GM12878 (cell line): ENCODE data around the gene TGM2.

Experiments
- CHD4 ChIP-seq: fragments of 200-600 bp; sonication (generic); IDR thresholded peaks from 2 replicates; pipeline ENCODE4 v1.6.1; 2016; ENCODE audit warnings: mild to moderate bottlenecking
- EP300 ChIP-seq, 2 experiments: fragments of 150-350 bp in 1 of 2; IDR thresholded peaks; 2 replicates each; pipeline ENCODE4 v1.6.1; 2011 to 2012; ENCODE audit warnings: low read depth in 2 of 2, low read length in 2 of 2, borderline replicate concordance in 1 of 2, improper control_type of control experiment in 1 of 2, inconsistent platforms in 1 of 2; ENCODE audit not compliant: control insufficient read depth in 1 of 2
- NBN ChIP-seq: fragments of 450-650 bp; IDR thresholded peaks from 2 replicates; pipeline ENCODE4 v1.6.1; 2016
- POLR2AphosphoS5 ChIP-seq: IDR thresholded peaks from 2 replicates; pipeline ENCODE4 v1.6.1; 2011; ENCODE audit warnings: mild to moderate bottlenecking, low read length, inconsistent platforms
- RFX5 ChIP-seq: IDR thresholded peaks from 2 replicates; pipeline ENCODE4 v1.6.1; 2011; ENCODE audit warnings: low read depth, low read length, improper control_type of control experiment
- TAF1 ChIP-seq: IDR thresholded peaks from 2 replicates; pipeline ENCODE4 v1.6.1; 2011; ENCODE audit warnings: mild to moderate bottlenecking, low read depth, low read length, borderline replicate concordance
- TF ChIP-seq, protein P1 (sequence below), 3 experiments: IDR thresholded peaks in 2 of 3; conservative IDR thresholded peaks in 1 of 3; 2 replicates each; pipeline ENCODE4 v1.5.1; 2011; ENCODE audit warnings: low read depth in 3 of 3, low read length in 3 of 3, mild to moderate bottlenecking in 3 of 3, control low read depth in 2 of 3, moderate library complexity in 2 of 3, inconsistent platforms in 1 of 3, mixed read lengths in 1 of 3; ENCODE audit not compliant: control insufficient read depth in 2 of 3, insufficient read depth in 1 of 3; ENCODE audit errors: extremely low read depth in 1 of 3
- TF ChIP-seq, protein P2 (sequence below): fragments of 450-650 bp; formaldehyde crosslinking; IDR thresholded peaks from 2 replicates; pipeline ENCODE4 v1.5.0; 2022; ENCODE audit warnings: mild to moderate bottlenecking, missing genetic modification characterization
- TF ChIP-seq, protein P3 (sequence below): fragments of 450-650 bp; IDR thresholded peaks from 2 replicates; pipeline ENCODE4 v1.6.1; 2018; ENCODE audit warnings: mild to moderate bottlenecking, low read depth, moderate library complexity; ENCODE audit not compliant: partially characterized antibody
- TF ChIP-seq, protein P4 (sequence below): IDR thresholded peaks from 2 replicates; pipeline ENCODE4 v1.6.1; 2012; ENCODE audit warnings: low read depth, low read length, improper control_type of control experiment

DNA sequence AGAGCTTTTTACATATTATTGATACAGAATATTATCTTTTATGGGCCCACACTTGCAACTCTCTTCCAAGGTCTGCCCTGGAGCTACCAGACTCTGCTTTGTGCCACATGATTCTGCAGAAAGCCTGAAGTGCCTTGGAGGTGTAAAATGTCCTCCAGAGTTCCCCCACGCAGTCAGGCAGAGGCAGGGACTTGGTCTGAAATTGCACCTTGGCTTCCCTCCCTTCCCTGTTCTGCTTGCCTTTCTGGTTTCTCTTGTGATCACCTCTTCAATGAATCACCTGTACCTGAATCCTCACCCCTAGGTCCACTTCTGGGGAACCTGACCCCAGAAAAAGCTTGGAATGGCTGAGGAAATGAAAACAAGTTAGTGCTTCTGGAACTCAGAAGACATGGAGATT, 43.0 kb upstream of the TGM2 start:
- TF ChIP-seq, protein P1, sequence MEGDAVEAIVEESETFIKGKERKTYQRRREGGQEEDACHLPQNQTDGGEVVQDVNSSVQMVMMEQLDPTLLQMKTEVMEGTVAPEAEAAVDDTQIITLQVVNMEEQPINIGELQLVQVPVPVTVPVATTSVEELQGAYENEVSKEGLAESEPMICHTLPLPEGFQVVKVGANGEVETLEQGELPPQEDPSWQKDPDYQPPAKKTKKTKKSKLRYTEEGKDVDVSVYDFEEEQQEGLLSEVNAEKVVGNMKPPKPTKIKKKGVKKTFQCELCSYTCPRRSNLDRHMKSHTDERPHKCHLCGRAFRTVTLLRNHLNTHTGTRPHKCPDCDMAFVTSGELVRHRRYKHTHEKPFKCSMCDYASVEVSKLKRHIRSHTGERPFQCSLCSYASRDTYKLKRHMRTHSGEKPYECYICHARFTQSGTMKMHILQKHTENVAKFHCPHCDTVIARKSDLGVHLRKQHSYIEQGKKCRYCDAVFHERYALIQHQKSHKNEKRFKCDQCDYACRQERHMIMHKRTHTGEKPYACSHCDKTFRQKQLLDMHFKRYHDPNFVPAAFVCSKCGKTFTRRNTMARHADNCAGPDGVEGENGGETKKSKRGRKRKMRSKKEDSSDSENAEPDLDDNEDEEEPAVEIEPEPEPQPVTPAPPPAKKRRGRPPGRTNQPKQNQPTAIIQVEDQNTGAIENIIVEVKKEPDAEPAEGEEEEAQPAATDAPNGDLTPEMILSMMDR (IDR thresholded peaks at IDR 0.05 in 2 of 3, conservative IDR thresholded peaks at IDR 0.05 in 1 of 3; ENCODE audit: control insufficient read depth in 2 of 3, extremely low read depth in 1 of 3, insufficient read depth in 1 of 3, low read depth in 3 of 3, low read length in 3 of 3), result no peak
- TF ChIP-seq RFX5 (no peak), CHD4 (no peak), EP300 (IDR thresholded peaks at IDR 0.05; ENCODE audit: borderline replicate concordance in 1 of 2, control insufficient read depth in 1 of 2, low read depth in 2 of 2, low read length in 2 of 2) (no peak), POLR2AphosphoS5 (no peak), NBN (no peak), TAF1 (no peak)
- TF ChIP-seq, protein P2, sequence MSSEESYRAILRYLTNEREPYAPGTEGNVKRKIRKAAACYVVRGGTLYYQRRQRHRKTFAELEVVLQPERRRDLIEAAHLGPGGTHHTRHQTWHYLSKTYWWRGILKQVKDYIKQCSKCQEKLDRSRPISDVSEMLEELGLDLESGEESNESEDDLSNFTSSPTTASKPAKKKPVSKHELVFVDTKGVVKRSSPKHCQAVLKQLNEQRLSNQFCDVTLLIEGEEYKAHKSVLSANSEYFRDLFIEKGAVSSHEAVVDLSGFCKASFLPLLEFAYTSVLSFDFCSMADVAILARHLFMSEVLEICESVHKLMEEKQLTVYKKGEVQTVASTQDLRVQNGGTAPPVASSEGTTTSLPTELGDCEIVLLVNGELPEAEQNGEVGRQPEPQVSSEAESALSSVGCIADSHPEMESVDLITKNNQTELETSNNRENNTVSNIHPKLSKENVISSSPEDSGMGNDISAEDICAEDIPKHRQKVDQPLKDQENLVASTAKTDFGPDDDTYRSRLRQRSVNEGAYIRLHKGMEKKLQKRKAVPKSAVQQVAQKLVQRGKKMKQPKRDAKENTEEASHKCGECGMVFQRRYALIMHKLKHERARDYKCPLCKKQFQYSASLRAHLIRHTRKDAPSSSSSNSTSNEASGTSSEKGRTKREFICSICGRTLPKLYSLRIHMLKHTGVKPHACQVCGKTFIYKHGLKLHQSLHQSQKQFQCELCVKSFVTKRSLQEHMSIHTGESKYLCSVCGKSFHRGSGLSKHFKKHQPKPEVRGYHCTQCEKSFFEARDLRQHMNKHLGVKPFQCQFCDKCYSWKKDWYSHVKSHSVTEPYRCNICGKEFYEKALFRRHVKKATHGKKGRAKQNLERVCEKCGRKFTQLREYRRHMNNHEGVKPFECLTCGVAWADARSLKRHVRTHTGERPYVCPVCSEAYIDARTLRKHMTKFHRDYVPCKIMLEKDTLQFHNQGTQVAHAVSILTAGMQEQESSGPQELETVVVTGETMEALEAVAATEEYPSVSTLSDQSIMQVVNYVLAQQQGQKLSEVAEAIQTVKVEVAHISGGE (CRISPR knock-in tag), result no peak
- TF ChIP-seq, protein P3, sequence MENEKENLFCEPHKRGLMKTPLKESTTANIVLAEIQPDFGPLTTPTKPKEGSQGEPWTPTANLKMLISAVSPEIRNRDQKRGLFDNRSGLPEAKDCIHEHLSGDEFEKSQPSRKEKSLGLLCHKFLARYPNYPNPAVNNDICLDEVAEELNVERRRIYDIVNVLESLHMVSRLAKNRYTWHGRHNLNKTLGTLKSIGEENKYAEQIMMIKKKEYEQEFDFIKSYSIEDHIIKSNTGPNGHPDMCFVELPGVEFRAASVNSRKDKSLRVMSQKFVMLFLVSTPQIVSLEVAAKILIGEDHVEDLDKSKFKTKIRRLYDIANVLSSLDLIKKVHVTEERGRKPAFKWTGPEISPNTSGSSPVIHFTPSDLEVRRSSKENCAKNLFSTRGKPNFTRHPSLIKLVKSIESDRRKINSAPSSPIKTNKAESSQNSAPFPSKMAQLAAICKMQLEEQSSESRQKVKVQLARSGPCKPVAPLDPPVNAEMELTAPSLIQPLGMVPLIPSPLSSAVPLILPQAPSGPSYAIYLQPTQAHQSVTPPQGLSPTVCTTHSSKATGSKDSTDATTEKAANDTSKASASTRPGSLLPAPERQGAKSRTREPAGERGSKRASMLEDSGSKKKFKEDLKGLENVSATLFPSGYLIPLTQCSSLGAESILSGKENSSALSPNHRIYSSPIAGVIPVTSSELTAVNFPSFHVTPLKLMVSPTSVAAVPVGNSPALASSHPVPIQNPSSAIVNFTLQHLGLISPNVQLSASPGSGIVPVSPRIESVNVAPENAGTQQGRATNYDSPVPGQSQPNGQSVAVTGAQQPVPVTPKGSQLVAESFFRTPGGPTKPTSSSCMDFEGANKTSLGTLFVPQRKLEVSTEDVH, result no peak
- TF ChIP-seq, protein P4, sequence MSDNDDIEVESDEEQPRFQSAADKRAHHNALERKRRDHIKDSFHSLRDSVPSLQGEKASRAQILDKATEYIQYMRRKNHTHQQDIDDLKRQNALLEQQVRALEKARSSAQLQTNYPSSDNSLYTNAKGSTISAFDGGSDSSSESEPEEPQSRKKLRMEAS, result no peak
